ENCODE data around the gene GNAI3. TPM values are rescaled to one million over a fixed set of nuclear protein-coding genes. Genes with fewer than 3 reads are reported as not detected.

The GNAI3 gene
- polyA plus RNA-seq (2014; cell fraction: cytosol; rRNA removed), result 9.7 and 10.5 TPM in 2 replicates
- 3.9 and 4.6 TPM in 2 replicates for polyA plus RNA-seq (2014; cell fraction: nucleus; rRNA removed)

GRCh38 chr1:109548321-109549267 lies at the start of gene GNAI3:
GNAI3 (plus strand) TSS chr1:109548615; CDS start chr1:109548721, 106 bp downstream.
- DNase-seq (ENCODE audit: low spot score), result peak; percentile 92

GRCh38 chr1:109499081-109499480 lies 49.3 kb upstream of the GNAI3 start:
- DNase-seq (ENCODE audit: low spot score), result no peak

GRCh38 chr1:109499661-109500536 lies 48.5 kb upstream of the GNAI3 start:
- peak; percentile 41 for DNase-seq (ENCODE audit: low spot score)

- no peak for DNase-seq (ENCODE audit: low spot score)
These were observed 47.5 kb upstream of the GNAI3 start for GRCh38 chr1:109500941-109501381.

GRCh38 chr1:109501644-109502363 lies 46.6 kb upstream of the GNAI3 start:
- DNase-seq (ENCODE audit: low spot score), result no peak

GRCh38 chr1:109502364-109502851 lies 46.0 kb upstream of the GNAI3 start:
- DNase-seq (ENCODE audit: low spot score), result no peak

- DNase-seq (ENCODE audit: low spot score), result no peak
These were observed 44.5 kb upstream of the GNAI3 start for GRCh38 chr1:109503935-109504334.

- DNase-seq (ENCODE audit: low spot score), result no peak
These were observed 43.4 kb upstream of the GNAI3 start for GRCh38 chr1:109504974-109505373.

- DNase-seq (ENCODE audit: low spot score), result no peak
These were observed 40.2 kb upstream of the GNAI3 start for GRCh38 chr1:109508001-109508872.

- DNase-seq (ENCODE audit: low spot score), result no peak
These were observed 39.6 kb upstream of the GNAI3 start for GRCh38 chr1:109508873-109509175.

- peak; percentile 47 for DNase-seq (ENCODE audit: low spot score)
These were observed 39.0 kb upstream of the GNAI3 start, which contains the start of gene AMIGO1 for GRCh38 chr1:109509176-109510134. AMIGO1 (minus strand) TSS chr1:109509727; CDS start chr1:109508912, 815 bp downstream.

GRCh38 chr1:109513110-109513710 lies 35.2 kb upstream of the GNAI3 start:
- DNase-seq (ENCODE audit: low spot score), result no peak

- DNase-seq (ENCODE audit: low spot score), result no peak
These were observed 33.6 kb upstream of the GNAI3 start for GRCh38 chr1:109514846-109515245.

GRCh38 chr1:109516872-109517271 lies 31.5 kb upstream of the GNAI3 start:
- DNase-seq (ENCODE audit: low spot score), result no peak

GRCh38 chr1:109517337-109517736 lies 31.1 kb upstream of the GNAI3 start:
- DNase-seq (ENCODE audit: low spot score), result no peak

- no peak for DNase-seq (ENCODE audit: low spot score)
These were observed 27.1 kb upstream of the GNAI3 start for GRCh38 chr1:109521002-109521951.

- DNase-seq (ENCODE audit: low spot score), result no peak
These were observed 26.4 kb upstream of the GNAI3 start for GRCh38 chr1:109522026-109522425.

All from SK-N-DZ (cell line).